ENCODE results near the gene HCFC1.

GRCh38 chrX:153919281-153919680 is 52.3 kb downstream of the HCFC1 start:
- TF ChIP-seq EP300 (IDR thresholded peaks at IDR 0.05), result no peak
- TF ChIP-seq, protein P1, sequence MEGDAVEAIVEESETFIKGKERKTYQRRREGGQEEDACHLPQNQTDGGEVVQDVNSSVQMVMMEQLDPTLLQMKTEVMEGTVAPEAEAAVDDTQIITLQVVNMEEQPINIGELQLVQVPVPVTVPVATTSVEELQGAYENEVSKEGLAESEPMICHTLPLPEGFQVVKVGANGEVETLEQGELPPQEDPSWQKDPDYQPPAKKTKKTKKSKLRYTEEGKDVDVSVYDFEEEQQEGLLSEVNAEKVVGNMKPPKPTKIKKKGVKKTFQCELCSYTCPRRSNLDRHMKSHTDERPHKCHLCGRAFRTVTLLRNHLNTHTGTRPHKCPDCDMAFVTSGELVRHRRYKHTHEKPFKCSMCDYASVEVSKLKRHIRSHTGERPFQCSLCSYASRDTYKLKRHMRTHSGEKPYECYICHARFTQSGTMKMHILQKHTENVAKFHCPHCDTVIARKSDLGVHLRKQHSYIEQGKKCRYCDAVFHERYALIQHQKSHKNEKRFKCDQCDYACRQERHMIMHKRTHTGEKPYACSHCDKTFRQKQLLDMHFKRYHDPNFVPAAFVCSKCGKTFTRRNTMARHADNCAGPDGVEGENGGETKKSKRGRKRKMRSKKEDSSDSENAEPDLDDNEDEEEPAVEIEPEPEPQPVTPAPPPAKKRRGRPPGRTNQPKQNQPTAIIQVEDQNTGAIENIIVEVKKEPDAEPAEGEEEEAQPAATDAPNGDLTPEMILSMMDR (IDR thresholded peaks at IDR 0.05), result no peak
- no peak for TF ChIP-seq POLR2A (IDR thresholded peaks at IDR 0.05)
- no peak for TF ChIP-seq POLR2AphosphoS5 (IDR thresholded peaks at IDR 0.05)
